Activated effector memory CD4-positive, alpha-beta T cell treated with anti-CD3 and anti-CD28 coated beads, Interleukin-2, amount 50 U/mL, for 16 hours (primary cell): Measurements from ENCODE around the gene P2RY6.
A peak's percentile ranks its signal among the peaks of the same experiment; 100 is the strongest.

Experiments used
- DNase-seq: peaks from one replicate; pipeline ENCODE4 v3.0.0-alpha.2; 2020

The P2RY6 gene

DNA sequence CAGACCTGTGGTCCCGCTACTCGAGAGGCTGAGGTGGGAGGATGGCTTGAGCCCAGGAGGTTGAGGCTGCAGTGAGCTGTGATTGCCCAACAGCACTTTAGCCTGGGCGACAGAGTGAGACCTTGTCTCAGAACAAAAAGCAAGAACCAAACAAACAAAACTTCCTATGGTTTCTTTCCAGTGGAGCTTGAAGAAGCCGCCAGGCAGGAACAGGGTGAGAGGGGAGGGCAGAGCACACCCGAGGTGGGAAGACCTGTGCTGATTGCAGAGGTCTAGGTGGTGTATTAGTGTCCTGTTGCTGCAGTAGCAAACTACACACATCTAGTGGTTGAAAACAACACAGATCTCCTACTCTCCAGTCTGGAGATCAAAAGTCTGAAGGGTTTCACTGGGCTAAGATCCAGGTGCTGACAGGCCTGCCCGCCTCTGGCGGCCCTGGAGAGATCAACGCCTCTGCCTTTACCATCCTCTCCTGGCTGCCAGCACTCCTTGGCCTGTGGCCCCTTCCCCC is 46.4 kb downstream of the P2RY6 start:
- no peak for DNase-seq

DNA sequence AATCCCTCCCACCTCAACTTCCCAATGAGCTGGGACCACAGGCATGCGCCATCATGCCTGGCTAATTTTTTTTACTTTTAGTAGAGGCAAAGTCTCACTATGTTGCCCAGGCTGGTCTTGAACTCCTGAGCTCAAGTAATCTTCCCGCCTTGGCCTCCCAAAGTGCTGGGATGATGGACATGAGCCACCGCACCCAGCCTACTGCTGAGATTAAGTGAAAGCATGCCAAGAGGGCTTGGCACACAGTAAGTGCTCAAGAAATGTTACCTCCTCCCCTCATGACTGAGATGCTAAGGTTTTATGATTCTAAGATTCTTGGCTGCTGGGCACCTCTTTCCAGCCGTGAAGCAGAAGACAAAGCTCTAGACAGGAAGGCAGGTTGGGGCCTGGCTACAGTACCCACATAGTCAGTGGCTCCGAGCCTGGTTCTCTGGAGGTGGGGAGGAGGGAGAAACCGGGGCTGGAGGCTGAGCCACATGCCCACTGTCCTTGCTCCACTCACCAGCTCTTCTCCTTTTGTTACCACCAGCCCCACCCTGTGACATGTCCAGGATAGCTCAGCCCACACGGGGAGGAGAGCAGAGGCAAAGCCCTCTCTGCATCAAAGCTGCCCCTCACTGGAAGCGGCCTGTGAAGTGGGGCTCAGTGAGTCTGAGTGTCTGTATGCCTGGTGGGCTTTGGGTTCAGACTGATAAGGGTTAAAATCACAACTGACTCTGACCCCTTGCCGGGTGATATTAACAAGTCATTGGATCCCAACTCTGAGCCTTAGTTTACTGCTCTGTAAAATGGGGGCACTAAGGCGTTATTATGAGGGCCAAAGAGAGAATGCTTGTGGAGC is 48.8 kb downstream of the P2RY6 start:
- DNase-seq: no peak

DNA sequence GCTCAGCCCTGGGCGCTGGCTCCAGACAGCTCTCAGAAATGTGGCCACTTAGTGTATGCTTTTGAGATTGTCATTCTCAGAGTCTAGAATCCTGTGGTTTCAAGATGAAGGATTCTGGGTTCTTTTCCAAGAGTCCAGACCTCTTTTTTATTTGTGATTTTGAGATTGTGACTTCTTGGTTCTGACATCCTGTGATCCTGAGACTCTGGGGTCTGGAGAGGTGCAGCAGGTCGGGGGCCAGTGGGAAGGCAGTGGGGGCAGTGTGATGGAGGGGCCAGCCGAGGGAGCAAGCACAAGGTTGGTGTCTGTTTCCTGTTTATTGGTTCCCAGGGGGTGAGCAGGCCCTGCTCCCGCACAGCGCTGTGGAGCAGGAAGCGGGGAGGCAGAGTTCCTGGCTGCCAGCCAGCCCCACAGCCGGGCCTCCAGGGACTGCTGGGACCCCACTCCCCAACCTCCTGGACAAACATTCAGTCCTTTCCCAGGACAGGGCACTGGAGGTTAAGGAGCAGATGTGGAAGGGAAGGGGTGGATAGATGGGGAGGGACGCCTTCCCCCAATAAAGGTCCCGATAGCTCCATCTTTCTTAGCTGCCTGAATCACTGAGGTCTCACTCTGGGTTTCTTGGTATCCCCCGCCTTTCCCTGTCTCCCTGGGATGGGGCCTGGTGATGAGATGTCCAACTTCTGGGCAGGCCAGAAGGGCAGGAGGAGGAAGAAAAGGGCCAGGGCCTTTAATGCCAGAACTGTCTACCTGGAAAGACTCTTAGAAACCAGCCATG is 49.7 kb downstream of the P2RY6 start:
- DNase-seq: no peak

DNA sequence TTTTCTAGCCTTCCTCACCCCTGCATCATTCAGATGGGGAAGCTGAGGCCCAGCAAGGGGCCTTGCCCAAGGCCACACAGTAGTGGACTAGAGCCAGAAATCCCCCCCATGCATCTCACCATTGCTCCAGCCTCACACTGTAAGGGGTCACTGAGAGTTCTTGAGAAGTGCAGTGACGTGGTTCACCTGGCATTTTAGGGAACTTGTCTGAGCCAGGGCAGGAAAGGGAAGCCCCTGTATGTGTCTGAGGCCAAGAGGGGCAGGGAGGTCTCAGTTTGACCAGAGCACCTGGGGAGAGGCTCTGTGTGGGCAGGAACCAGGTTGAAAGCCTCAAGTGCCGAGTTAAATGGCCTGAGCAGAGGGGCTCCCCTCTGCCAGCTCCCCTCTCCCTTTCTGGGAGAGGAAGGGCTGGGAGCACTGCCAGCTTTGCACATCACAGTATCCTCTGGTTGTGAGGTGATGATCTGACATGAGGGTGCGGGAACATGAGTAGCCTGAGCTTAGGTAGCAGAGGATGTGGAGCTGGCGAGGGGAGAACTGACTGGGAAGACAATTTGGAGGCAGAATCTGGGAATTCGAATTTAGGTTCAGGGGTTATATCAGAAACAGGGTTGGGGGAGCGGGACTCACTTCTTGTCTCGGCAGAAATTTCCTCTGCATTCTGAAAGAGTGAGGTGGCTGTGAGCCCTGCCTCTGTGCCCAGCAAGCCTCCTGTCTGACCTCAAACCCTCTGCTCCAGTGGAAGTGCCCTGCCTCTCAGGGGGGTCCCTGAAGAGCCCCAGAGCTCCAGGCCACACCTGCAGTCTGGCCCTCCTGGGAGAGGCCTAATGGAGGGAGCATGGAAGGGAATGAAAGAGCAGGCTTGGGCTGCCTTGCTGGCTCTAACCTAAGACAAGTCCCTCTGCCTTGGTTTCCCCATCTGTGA is 50.5 kb downstream of the P2RY6 start:
- no peak for DNase-seq

DNA sequence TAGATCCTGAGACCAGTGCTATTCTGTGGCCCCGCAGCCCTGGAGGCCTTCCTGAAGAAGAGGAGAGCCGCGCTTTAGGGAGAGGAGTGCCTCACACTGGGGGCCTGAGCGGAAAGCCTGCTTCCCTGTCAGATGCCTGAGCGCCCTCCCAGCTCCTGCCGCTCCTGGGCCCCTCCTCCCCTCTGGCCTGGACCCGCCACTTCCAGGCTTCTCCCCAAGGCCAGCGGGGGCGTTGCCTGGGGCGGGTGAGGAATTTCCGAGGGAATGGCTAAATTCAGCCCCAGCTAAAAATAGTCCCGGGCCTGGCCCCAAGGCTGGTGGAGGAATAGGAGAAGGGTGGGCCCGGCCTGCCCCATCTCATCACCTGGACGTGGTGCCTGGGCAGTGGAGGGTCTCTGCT is 51.3 kb downstream of the P2RY6 start:
- DNase-seq: no peak

DNA sequence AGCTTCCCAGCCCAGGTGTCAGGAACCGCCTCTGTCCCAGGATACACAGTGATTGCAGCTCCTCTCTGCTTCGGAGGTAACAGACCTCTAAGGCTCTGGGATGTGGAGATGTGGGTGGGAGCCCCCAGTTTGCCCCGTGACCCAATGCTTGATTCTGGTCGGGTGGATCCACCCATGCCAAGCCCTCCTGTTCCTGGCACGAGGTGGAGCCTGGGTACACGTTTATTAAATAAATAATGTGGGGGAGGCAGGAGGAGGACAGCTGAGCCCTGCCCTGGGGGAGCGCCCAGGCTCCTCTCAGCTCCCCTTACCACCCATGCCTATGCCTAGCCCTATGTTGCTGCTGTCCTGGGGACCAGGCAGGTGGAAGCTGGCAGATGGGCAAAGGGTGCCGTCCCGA is 52.0 kb downstream of the P2RY6 start:
- DNase-seq: no peak

DNA sequence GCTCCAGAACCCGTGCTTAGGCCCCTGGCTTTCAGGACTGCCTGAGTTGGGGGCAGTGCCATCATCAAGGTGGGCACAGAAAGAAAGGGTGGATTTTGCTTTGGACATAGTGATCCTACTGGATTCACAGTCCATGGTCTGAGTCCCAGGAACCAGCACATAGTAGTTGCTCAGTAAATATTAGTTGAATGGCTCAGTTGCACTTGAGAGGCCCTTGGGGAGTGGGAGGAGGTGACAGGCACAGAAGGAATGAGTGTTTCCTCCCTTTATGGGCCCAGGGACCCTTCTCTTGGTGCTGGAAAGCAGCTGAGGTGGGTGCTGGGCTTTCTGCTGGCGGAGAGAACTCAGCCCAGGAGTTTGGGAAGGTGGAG is 52.5 kb downstream of the P2RY6 start:
- DNase-seq: no peak

DNA sequence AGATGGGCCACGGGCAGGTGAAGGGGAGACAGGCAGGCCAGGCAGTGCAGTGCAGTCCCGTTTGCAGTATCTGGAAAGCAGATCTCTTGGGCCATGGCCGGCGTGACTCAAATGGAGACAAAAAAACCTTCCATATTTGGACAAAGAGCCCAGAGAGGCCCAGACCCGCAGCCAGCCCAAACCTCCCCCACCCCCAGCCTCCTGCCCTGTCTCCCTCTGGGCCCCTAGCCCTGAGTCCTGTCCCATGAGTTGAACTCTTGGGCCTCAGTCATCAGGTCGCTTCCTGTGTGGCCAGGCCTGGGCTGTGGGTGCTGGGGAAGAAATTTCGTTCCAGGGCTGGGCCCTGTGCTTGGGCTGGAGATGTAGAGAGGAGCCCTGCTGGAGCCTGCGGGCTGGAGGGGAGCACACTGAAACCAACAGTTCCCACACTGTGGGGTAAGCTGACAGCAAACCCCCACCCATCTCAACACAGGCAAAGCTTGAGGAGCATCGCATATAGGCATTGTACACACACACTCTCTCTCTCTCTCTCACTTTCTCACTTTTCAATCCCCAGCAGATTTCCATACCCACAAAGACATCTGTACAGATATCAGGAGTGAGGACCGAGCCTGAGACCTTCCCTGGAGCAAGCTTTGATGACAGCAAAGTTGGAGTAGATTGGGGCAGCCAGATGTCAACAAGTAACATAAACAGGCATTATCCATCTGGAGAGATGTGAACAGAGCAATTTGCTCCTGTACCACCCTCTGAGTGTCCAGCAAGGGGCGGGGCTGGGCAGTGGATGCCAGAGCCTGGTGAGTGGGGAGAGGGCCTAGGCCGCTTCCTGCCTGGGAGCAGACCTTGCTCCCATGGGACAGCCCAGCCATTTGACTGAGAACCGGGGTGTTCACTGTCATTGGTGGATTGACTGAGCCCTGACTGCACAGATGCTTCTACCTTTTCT is 53.2 kb downstream of the P2RY6 start:
- no peak for DNase-seq

DNA sequence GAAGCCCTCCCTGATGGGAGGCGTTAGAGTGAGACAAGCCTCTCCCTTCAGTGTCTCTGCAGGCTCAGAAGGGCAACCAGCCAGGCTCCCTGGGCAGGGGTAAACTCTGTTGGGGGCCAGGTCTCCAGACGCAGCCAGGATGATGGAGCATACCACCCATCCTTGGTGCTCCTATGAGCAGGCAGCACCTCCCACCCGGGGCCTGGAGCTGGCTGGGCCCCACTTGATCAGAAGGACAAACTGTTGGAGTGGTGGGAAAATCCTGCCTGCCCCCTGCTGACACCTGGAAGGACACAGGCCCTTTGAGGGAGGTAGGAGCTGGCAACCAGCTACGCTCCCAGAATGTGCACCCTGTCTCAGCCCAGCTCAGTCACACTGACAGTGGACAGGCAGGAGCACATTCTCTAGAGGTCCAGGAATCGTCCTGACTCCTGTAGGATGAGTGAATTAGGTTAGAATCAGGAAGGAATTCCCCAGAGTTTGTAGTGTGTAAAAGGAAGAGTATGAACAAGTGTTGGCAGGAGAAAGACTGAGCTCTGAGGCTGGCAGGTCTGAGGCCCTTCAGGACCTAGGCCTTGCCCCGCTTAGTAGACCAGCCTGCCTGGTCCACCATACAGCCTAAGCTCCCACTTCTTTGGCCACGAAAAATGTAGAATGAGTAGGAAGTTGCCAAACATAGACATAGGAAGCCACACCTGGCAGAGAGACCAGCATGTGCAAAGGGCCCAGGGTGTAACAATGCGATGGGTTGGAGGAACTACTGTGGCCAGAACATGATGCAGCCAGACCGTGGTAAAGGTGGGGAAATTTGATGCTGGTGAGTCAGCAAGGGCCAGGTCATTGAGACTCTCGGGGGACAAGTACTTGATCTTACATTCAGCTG is 55.0 kb downstream of the P2RY6 start:
- DNase-seq: no peak

DNA sequence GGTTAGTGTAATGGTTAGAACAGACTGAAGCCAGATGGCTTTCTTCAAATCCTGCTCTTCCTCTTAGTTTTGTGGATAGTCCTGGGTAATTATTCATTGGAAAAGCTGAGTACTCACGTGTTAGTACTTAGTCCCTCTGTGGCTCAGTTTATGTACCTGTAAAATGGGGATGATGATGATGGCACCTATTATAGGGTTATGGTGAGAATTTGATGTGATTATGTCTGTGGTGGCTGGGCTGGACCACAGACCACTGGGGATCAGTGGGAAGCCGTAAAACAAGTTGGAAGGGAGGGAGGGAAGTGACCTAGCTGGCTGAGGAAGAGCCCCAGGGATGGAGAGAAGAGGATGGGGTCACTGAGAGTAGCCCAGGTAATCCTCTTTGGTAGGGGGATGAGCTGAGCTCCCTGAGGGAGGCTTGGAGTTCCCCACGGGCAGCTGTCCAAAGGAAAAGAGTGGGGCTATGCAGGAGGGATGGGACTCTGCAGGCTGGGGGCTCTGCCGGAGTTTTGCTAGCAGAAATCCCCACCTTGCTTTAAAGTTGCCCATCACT is 55.8 kb downstream of the P2RY6 start:
- DNase-seq: no peak

DNA sequence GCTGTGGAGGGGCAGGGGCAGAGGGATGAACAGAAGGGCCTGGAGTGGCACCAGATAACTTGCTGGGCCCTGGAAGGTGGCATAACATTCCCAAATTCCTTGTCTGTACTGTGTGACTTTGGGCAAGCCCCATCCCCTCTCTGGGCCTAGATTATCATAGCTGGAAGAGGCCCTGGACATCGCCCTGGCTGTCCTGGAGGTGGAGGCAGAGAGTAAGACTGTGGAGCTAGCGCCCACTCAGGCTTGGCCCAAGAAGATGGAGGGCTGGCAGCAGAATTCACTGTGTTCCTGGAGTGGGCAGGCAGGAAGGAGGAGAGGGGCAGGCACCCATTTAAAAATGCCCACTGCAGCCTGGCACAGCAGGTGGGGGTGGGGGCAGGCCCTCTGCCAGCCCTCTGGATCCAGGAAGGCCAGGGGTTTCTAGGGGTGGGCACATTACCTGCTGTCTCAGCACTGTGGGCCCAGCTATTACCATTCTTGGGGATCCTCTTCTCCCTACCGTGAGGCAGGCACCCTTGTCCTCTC is 58.5 kb downstream of the P2RY6 start:
- no peak for DNase-seq

DNA sequence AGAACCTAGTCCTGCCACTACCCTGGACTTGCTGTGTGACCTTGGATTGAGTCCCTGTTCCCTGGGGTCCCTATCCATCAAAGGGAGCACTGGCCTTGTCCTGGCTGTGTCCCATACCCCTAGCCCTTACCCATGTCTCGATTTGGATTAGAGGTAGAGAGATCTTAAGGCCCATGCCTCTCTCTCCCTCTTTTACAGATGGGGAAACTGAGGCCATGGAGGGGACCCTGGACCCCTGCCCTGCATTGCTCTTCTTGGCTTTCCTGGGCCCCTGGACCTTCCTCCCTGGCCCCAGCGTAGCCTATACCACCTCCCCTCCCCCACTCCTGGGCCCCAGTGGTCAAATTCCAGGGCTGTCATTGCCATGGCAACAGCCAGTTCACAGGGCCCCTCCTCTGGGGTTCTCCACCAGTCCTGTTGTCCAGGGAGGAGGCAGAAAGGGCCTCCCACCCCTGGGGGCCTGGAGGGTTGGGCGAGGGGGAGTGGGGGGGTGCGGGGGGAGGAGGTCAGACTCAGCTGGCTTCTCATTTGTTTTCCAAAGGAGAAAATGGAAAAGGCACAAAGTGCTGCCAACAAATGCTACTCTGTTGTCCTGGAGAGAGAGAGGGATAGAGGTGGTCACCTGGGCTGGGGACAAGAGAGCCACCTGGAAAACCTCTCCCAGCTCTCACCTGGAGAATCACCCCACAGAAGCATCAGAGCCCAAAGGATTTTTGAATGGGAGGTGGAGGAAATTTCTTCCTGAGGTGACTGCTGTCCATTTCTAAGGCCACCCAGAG is 59.2 kb downstream of the P2RY6 start:
- DNase-seq: no peak

DNA sequence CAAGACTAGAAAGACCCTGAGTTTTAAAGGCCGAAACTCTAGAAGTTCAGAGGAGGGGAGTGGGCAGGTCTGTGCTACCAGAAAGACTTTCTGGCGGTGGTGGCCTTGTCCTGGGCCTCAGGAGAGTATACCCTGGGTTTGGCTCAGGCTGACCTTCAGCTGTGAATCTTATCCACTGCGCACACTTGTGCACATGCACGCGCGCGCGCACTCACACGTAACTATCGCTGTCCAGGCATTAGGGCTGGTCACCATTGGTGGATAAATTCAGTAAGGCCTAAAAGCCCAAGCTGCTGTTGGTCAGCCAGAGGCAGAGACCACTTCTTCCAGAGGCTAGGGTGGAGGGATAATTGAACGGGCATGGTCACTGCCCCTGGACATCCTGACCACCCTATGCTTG is 61.0 kb downstream of the P2RY6 start:
- DNase-seq: no peak

DNA sequence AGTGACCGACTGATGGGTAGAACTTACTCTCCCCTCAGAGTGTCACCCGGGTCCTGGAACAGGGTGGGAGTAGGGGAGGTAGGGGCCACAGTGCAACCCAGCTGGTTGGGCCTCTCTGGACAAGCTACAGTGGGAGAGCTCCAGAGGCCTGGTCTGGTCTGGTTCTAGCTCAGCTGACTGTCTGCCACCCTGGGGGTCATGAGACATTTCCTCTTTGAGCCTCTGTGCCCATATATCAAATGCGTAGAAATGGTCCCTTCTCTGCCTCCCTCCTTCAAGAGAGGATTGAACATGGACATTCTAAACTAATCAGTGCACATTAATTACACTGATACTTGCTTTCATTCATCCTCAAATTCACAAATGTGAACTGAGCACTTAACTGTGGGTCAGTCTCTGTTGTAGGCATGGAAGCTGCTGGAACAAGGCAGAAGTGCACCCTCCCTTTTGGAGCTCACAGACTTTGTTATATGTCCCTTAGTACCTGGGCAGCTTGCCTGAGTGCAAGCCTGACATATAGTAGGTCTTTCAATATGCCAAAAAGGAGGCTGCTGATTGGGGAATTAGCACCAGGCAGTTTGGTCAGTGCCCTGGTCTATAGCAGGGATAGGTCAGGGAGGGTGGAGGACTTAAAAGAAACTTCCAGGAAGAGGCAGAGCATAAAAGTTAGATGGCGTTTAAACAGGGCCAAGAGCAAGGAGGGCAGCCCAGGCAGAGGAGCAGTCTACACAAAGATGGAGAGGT is 61.7 kb downstream of the P2RY6 start:
- no peak for DNase-seq

DNA sequence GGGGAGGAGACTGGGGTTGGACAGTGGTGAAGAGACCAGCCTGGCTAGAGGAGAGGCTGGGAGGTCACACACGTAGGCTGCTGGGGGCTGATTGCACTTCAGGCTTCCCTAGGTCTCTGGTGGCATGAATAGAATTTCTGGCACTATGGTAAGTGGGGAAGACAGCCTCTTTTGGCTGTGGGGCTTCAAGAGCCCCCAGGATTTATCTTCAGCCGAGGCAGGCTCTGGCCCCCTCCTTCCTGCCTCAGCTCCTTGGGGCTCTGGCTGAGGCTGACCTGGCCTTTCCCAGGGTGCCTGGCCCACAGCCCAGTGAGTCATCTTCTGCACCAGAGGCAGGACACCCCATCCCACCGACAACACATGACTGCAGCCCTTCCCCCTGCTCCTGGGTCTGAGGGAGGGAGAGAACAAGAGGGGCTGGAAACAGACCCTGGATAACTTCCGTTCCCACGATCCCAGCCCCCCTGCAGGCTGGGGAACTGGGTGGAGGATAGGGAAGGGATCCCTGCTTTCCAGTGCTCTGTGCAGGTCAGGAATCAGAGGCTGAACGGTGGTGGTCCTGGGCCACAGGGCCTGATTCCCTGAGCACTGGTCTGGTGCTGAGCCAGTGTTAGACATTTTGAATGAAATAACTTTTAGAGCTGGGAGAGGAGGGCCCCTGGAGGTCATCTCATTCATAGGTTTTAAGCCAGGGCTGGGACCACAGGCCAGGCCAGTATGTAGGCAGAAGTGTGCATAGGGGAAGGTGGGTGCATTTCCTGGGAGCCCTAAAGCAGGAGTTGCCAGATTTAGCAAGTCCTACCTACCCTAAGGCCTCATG is 62.5 kb downstream of the P2RY6 start:
- DNase-seq: no peak

DNA sequence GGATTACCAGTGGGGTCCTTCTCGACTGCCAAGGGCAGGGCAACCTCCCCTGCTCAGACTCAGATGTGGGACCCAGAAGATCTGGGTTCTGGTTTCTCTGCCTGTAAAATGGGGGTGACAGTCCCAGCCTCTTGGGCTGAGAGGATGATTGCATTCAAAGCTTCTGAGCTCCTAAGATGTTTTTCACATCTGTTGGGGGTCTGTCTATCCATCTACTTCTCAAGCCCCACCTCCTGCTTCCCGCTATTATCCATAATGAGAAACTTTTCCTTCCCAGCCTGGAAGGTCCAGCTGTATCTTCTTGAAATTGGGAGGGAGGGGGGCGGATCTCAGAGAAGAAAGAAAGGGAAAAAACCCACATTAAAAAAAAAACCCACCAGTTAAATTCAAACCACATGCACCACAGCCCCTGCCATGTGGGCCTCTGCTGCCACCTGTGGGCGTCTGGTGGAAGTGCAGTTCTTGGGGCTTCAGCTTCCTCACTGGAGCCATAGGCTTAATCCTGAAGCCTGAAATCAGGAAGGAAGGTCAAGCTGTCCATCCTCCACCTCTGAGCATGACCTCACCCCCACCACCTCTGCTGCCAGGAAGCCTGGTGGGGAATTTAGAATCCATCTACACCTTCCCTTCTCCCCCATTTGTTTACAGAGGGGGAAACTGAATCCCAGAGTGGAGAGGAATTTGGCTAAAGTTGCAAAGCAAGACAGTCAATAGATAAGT is 63.2 kb downstream of the P2RY6 start:
- DNase-seq: peak; percentile 92

DNA sequence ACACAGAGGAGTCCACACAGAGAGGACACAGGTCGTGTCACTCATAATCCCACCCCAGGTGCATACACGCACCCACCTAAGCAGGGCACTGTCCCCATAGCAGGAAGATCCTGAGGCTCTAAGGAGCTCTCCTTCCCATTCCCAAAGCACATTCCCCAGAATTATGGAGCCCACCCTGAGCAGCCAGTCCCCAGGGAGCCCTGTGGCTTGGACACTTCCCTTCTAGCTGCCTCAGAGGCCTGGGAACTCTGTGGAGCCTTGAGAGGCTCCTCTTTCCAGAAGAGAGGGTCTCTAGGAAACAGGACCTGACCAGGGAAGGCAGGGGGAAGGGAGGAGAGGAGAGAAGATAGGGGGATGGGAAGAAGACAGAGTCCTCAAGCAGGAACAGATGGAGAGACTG is 65.7 kb downstream of the P2RY6 start:
- no peak for DNase-seq
